GM12891 (cell line): ENCODE data around the gene SH2D3C.

Experiments used
- DNase-seq: peaks from one replicate; pipeline ENCODE4 v3.0.0; 2011; ENCODE audit warnings: low spot score; ENCODE audit not compliant: insufficient read length
- FAIRE-seq: peaks from 2 replicates; lab custom pipeline; 2011; peaks lifted over from hg19 to GRCh38; lab: Jason Lieb, UNC
- PAX5 ChIP-seq: IDR thresholded peaks from 2 replicates; pipeline ENCODE4 v1.6.1; 2011; ENCODE audit warnings: low read length, moderate library complexity, mild to moderate bottlenecking; ENCODE audit not compliant: insufficient read depth, severe bottlenecking
- POLR2A ChIP-seq: IDR thresholded peaks from 2 replicates; pipeline ENCODE4 v1.6.1; 2011; ENCODE audit warnings: low read depth, low read length, control low read depth
- POLR2AphosphoS5 ChIP-seq: IDR thresholded peaks from 2 replicates; pipeline ENCODE4 v1.6.1; 2011; ENCODE audit warnings: low read depth, low read length, control low read depth
- POU2F2 ChIP-seq: IDR thresholded peaks from 2 replicates; pipeline ENCODE4 v1.6.1; 2011; ENCODE audit warnings: low read depth, mild to moderate bottlenecking, control low read depth, low read length, moderate library complexity
- SPI1 ChIP-seq: IDR thresholded peaks from 2 replicates; pipeline ENCODE4 v1.6.1; 2011; ENCODE audit warnings: low read depth, low read length, control low read depth
- TAF1 ChIP-seq: IDR thresholded peaks from 2 replicates; pipeline ENCODE4 v1.6.1; 2011; ENCODE audit warnings: low read depth, low read length, control low read depth

SH2D3C gene

GRCh38 chr9:127815512-127816361, 37.3 kb upstream of the SH2D3C start:
- DNase-seq (no peak), FAIRE-seq (no peak)
- TF ChIP-seq PAX5 (no peak), POU2F2 (no peak), SPI1 (no peak), TAF1 (no peak)

- FAIRE-seq: no peak
- TF ChIP-seq SPI1 (no peak), TAF1 (no peak), POLR2A (no peak), POLR2AphosphoS5 (no peak), PAX5 (no peak), POU2F2 (no peak)
- no peak for DNase-seq
Measured at GRCh38 chr9:127814619-127815511, 36.4 kb upstream of the SH2D3C start.

DNA sequence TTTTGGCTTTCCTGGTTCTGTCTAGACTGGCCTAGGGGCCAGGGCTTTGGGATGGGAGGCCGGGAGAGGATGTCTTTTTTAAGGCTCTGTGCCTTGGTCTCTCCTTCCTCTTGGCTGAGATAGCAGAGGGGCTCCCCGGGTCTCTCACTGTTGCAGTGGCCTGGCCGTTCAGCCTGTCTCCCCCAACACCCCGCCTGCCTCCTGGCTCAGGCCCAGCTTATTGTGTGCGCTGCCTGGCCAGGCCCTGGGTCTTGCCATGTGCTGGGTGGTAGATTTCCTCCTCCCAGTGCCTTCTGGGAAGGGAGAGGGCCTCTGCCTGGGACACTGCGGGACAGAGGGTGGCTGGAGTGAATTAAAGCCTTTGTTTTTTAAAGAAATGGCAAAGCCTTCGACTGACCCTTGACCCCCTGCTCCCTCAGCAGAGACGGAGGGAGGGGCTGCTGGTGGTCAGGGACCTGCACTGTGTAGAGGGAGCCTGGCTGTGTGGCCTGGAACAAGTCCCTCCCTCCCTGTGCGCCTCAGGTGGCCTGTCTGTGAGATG, 35.3 kb upstream of the SH2D3C start:
- FAIRE-seq (no peak), DNase-seq (no peak)
- TF ChIP-seq POU2F2: no peak
- TF ChIP-seq POLR2AphosphoS5: no peak
- no peak for TF ChIP-seq TAF1
- TF ChIP-seq PAX5: no peak
- TF ChIP-seq SPI1: no peak
- no peak for TF ChIP-seq POLR2A

DNA sequence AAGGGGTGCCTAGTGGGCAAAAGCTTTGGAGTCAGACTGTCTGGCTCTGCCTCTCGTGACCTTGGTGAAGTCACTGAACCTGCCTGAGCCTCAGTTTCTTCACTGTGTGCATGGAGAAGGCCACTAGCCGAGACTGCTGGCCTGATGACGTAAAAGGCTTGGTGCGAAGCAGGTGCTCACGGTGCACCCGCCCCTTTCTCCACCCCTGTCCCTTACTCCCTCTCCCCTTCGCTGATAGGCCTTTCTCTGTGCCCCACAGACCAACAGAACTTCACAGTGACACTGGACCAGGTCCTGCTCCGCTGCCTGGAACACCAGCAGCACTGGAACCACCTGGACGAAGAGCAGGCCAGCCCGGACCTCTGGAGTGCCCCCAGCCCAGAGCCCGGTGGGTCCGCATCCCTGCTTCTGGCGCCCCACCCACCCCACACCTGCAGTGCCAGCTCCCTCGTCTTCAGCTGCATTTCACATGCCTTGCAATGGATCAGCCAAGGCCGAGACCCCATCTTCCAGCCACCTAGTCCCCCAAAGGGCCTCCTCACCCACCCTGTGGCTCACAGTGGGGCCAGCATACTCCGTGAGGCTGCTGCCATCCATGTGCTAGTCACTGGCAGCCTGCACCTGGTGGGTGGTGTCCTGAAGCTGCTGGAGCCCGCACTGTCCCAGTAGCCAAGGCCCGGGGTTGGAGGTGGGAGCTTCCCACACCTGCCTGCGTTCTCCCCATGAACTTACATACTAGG, 34.6 kb upstream of the SH2D3C start:
- no peak for TF ChIP-seq SPI1
- TF ChIP-seq TAF1: no peak
- no peak for TF ChIP-seq POU2F2
- TF ChIP-seq POLR2A: no peak
- TF ChIP-seq POLR2AphosphoS5: no peak
- no peak for TF ChIP-seq PAX5
- no peak for DNase-seq
- no peak for FAIRE-seq

DNA sequence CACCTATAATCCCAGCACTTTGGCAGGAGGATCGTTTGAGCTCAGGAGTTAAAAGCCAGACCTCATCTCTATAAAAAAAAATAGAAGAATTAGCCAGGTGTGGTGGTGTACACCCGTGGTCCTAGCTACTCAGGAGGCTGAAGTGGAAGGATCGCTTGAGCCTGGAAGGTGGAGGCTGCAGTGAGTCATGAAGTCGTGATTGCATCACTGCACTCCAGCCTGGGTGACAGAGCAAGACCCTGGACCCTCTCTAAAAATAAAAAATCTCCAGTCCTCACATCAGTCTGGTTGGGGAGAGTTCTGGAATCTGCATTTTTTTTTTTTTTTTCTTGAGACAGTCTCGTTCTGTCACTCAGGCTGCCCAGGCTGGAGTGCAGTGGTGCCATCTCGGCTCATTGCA, 33.5 kb upstream of the SH2D3C start:
- FAIRE-seq (no peak), DNase-seq (no peak)
- TF ChIP-seq TAF1: no peak
- TF ChIP-seq PAX5: no peak
- no peak for TF ChIP-seq POLR2A

DNA sequence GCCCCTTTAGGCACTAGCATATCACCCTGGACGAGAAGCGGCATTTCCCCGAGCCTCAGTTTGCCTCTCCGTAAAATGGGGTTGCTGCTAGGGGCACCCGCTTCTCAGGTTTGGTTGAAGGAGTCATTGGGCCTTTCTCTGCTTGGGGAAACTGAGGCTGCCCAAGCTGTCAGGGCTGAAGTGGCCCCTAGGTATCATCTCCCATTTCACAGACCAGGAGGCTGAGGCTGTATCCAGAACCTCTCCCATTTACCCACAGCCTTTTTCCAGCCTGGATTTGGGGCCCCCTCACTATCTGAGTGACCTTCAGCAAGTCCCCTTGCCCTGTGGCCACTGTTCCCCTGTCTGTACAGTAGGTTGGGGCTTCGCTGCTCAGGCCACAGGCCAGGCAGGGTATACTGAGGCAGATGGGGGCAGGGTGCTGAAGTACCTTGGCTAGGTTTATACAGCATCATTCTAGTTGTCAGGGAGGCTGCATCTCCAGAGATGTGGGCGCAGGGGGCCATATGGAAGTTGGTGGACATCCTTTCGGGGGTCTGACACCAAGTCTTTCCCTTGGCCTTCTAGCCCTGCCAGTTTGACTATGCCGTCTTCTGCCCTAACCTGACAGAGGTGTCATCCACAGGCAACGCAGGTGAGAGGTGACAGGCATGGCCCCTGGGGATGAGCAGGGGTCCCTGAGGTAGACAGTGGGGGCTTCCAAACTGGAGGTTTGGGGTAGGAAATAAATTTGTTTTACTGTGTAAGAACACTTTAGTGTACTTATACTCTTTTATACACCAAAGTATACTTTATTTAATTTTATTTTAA, 32.1 kb upstream of the SH2D3C start:
- FAIRE-seq (peak; percentile 26), DNase-seq (no peak)
- TF ChIP-seq POU2F2: no peak
- no peak for TF ChIP-seq TAF1
- no peak for TF ChIP-seq SPI1
- no peak for TF ChIP-seq POLR2A
- TF ChIP-seq PAX5: no peak
- TF ChIP-seq POLR2AphosphoS5: no peak

DNA sequence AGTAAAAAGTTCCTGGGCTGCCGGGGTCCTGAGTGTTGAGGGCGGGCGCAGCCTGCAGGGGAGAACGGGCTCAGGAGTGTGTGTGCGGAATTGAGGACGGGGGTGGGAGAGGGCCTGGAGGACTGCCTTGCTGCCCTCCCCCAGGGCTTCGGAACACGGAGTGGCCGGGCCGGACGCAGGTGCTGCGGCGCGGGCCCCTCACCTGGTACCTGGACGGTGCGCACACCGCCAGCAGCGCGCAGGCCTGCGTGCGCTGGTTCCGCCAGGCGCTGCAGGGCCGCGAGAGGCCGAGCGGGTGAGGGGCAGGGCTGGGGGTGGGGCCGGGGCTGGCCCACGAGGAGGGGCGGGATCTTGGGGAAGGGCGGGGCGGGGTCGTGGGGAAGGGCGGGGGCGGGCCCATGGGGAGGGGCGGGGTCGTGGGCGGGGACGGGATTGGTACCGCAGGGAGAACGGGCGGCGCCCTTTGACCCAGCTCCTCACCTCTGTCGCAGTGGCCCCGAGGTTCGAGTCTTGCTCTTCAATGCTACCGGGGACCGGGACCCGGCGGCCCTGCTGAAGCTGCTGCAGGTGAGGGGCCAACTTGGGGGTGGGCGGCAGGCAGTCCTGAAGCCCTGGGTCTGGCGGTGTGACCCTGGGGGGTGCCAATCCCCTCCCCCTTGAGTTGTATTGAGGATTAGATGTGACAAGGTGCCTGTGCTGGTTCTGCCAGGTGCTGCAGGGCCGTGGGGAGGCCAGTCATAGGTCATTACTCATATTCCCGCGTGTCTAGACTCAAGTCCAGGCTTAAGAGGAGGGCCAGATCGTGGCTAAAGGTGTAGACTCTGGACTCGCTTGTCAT, 31.3 kb upstream of the SH2D3C start:
- no peak for TF ChIP-seq PAX5
- no peak for TF ChIP-seq POLR2AphosphoS5
- no peak for TF ChIP-seq SPI1
- no peak for TF ChIP-seq TAF1
- TF ChIP-seq POU2F2: no peak
- no peak for TF ChIP-seq POLR2A
- no peak for FAIRE-seq
- DNase-seq: no peak

GRCh38 chr9:127809002-127809539, 30.6 kb upstream of the SH2D3C start:
- no peak for FAIRE-seq
- TF ChIP-seq PAX5: no peak
- no peak for TF ChIP-seq POU2F2
- TF ChIP-seq POLR2A: no peak
- no peak for TF ChIP-seq SPI1
- no peak for TF ChIP-seq POLR2AphosphoS5
- DNase-seq: no peak
